HCT116 (cell line): ENCODE measurements around the gene ASB10. TPM values are rescaled to one million over a fixed set of nuclear protein-coding genes. Genes with fewer than 3 reads are reported as not detected.

Source experiments
- ATAC-seq: fragments of 200-7000 bp; cut with Tn5 transposase; 2 replicates; pipeline ENCODE4 v1.9.1; 2020; ENCODE audit warnings: mild to moderate bottlenecking, moderate library complexity
- BruUV-seq: library from RNA; stranded (reverse); fragments of 400-500 nt; replicated peaks from 2 replicates; lab custom pipeline; 2021; lab: Mats Ljungman, UMichigan
- CTCF ChIA-PET: fragments of 300-600 bp; sonication (Branson Sonifier 250); formaldehyde crosslinking; loops from one replicate; lab custom pipeline; 2021; ENCODE audit warnings: antibody characterized with exemption; lab: Charles Lee
- POLR2A ChIA-PET: fragments of 300-600, 350-600 bp; sonication (Branson Sonifier 250); formaldehyde crosslinking; loops from one replicate; lab custom pipeline; 2021; ENCODE audit warnings: antibody characterized with exemption; lab: Charles Lee
- RAD21 ChIA-PET, 2 experiments: fragments of 300-600 bp; sonication (Branson Sonifier 250); formaldehyde crosslinking; loops; one replicate each; lab custom pipeline; 2023; ENCODE audit warnings: low total read pairs in 2 of 2; ENCODE audit not compliant: uncharacterized antibody in 2 of 2, unreplicated experiment in 2 of 2, low non-redundant PET in 1 of 2; lab: Charles Lee
- DNase-seq: peaks from one replicate; pipeline ENCODE4 v3.0.0-alpha.2; 2010; ENCODE audit warnings: low read depth, low spot score
- H2AFZ ChIP-seq: fragments of 200-600 bp; shearing (Covaris generic), sonication (generic); 2 replicates; pipeline ENCODE4 v1.6.1; 2017; ENCODE audit warnings: low read depth, mixed run types, mixed read lengths, antibody characterized with exemption, low read length; ENCODE audit not compliant: poor library complexity, severe bottlenecking
- H3K27ac ChIP-seq: 2 replicates; pipeline ENCODE4 v1.5.1; 2012; ENCODE audit warnings: low read depth, low read length
- H3K27me3 ChIP-seq: fragments of 200-600 bp; sonication (generic); 2 replicates; pipeline ENCODE4 v1.6.1; 2016; ENCODE audit warnings: mixed run types, low read length, mixed read lengths; ENCODE audit not compliant: insufficient read depth
- H3K36me3 ChIP-seq, 2 experiments: fragments of 200-500 bp in 1 of 2; fragments of 200-600 bp in 1 of 2; sonication (Bioruptor generic) in 1 of 2; sonication (generic) in 1 of 2; 2 replicates each; pipeline versions ENCODE4 v1.5.1 to v1.6.1; 2014 to 2016; ENCODE audit warnings: low read length in 2 of 2, inconsistent platforms in 1 of 2, mixed read lengths in 1 of 2, mixed run types in 1 of 2; ENCODE audit not compliant: insufficient read depth in 2 of 2, control insufficient read depth in 1 of 2
- H3K4me1 ChIP-seq, 2 experiments: fragments of 200-600 bp in 1 of 2; sonication (generic) in 1 of 2; 2 replicates each; pipeline versions ENCODE4 v1.5.1 to v1.6.1; 2012 to 2017; ENCODE audit warnings: low read length in 2 of 2, inconsistent platforms in 1 of 2, mild to moderate bottlenecking in 1 of 2, mixed read lengths in 1 of 2, mixed run types in 1 of 2, moderate library complexity in 1 of 2; ENCODE audit not compliant: insufficient read depth in 2 of 2, control insufficient read depth in 1 of 2
- H3K4me2 ChIP-seq: fragments of 200-600 bp; sonication (generic); 2 replicates; pipeline ENCODE4 v1.6.1; 2017; ENCODE audit warnings: mixed run types, low read length, mixed read lengths
- H3K4me3 ChIP-seq, 2 experiments: fragments of 200-600 bp in 1 of 2; sonication (generic) in 1 of 2; replicated peaks in 1 of 2; 2 replicates each; pipeline ENCODE4 v1.5.1; 2011 to 2016; ENCODE audit warnings: low read length in 2 of 2, control low read depth in 1 of 2, low read depth in 1 of 2, mild to moderate bottlenecking in 1 of 2, mixed read lengths in 1 of 2, mixed run types in 1 of 2
- H3K79me2 ChIP-seq: fragments of 200-600 bp; sonication (generic); 2 replicates; pipeline ENCODE4 v1.6.1; 2017; ENCODE audit warnings: mild to moderate bottlenecking, mixed run types, low read length, moderate library complexity, mixed read lengths; ENCODE audit not compliant: insufficient read depth
- H3K9ac ChIP-seq: fragments of 200-600 bp; sonication (generic); 2 replicates; pipeline ENCODE4 v1.6.1; 2016; ENCODE audit warnings: low read length, mixed read lengths
- H3K9me2 ChIP-seq: fragments of 200-600 bp; sonication (generic), shearing (Covaris generic); 2 replicates; pipeline ENCODE4 v1.6.1; 2017; ENCODE audit warnings: mixed run types, mild to moderate bottlenecking, moderate library complexity; ENCODE audit not compliant: insufficient read depth
- H3K9me3 ChIP-seq, 2 experiments: fragments of 200-500 bp in 1 of 2; fragments of 200-600 bp in 1 of 2; sonication (Bioruptor generic) in 1 of 2; sonication (generic) in 1 of 2; 2 replicates each; pipeline ENCODE4 v1.6.1; 2014 to 2017; ENCODE audit warnings: low read length in 2 of 2, mixed read lengths in 2 of 2, inconsistent platforms in 1 of 2, low read depth in 1 of 2, mild to moderate bottlenecking in 1 of 2, mixed run types in 1 of 2, moderate library complexity in 1 of 2; ENCODE audit not compliant: control insufficient read depth in 1 of 2, insufficient read depth in 1 of 2
- H4K20me1 ChIP-seq: fragments of 200-600 bp; sonication (generic), shearing (Covaris generic); 2 replicates; pipeline ENCODE4 v1.6.1; 2017; ENCODE audit warnings: mixed run types, mild to moderate bottlenecking, moderate library complexity; ENCODE audit not compliant: insufficient read depth
- CBX3 ChIP-seq: IDR thresholded peaks from 2 replicates; pipeline ENCODE4 v1.6.1; 2012; ENCODE audit warnings: low read depth
- CEBPB ChIP-seq: IDR thresholded peaks from 2 replicates; pipeline ENCODE4 v1.6.1; 2012; ENCODE audit warnings: low read depth
- EGR1 ChIP-seq: IDR thresholded peaks from 2 replicates; pipeline ENCODE4 v1.6.1; 2012; ENCODE audit warnings: low read depth
- ELF1 ChIP-seq: IDR thresholded peaks from 2 replicates; pipeline ENCODE4 v1.6.1; 2012; ENCODE audit warnings: low read depth, borderline replicate concordance
- EZH2 ChIP-seq: fragments of 200-600 bp; sonication (generic); IDR thresholded peaks from 2 replicates; pipeline ENCODE4 v1.6.1; 2017; ENCODE audit warnings: antibody characterized with exemption, mixed run types
- EZH2phosphoT487 ChIP-seq: fragments of 200-600 bp; IDR thresholded peaks from 2 replicates; pipeline ENCODE4 v1.6.1; 2018; ENCODE audit warnings: antibody characterized with exemption, borderline replicate concordance
- FOSL1 ChIP-seq: IDR thresholded peaks from 2 replicates; pipeline ENCODE4 v1.6.1; 2012; ENCODE audit warnings: low read depth
- JUND ChIP-seq: IDR thresholded peaks from 2 replicates; pipeline ENCODE4 v1.6.1; 2012
- RAD21 ChIP-seq: IDR thresholded peaks from 2 replicates; pipeline ENCODE4 v1.6.1; 2012; ENCODE audit warnings: low read depth, mild to moderate bottlenecking
- SP1 ChIP-seq: IDR thresholded peaks from 2 replicates; pipeline ENCODE4 v1.6.1; 2012; ENCODE audit warnings: low read depth
- TCF7L2 ChIP-seq: IDR thresholded peaks from 2 replicates; pipeline ENCODE4 v1.7.0; 2011; ENCODE audit warnings: borderline replicate concordance, inconsistent platforms; ENCODE audit not compliant: insufficient read depth, insufficient read length; ENCODE audit errors: extremely low read depth
- ZBTB33 ChIP-seq: IDR thresholded peaks from 2 replicates; pipeline ENCODE4 v1.6.1; 2011; ENCODE audit warnings: mild to moderate bottlenecking, low read length, moderate library complexity; ENCODE audit not compliant: insufficient replicate concordance; ENCODE audit errors: extremely low read depth
- ZNF274 ChIP-seq: fragments of 200-500 bp; sonication (Bioruptor generic); IDR thresholded peaks from 2 replicates; pipeline ENCODE4 v1.6.1; 2014; ENCODE audit warnings: mild to moderate bottlenecking, low read depth, low read length, inconsistent platforms
- intact Hi-C: fragments of 100-400 bp; cut with micrococcal nuclease; formaldehyde crosslinking; loops from 2 replicates; pipeline ENCODE4 v1.10.0; 2022
- total RNA-seq: library from RNA; stranded (reverse); gene quantifications from one replicate; pipeline ENCODE4 v1.2.1, GENCODE V29; 2021; ENCODE audit not compliant: unreplicated experiment
- TF ChIP-seq, protein P1 (sequence below): IDR thresholded peaks from 2 replicates; pipeline ENCODE4 v1.6.1; 2012
- TF ChIP-seq, protein P2 (sequence below), 3 experiments: fragments of 200-600 bp in 1 of 3; sonication (generic) in 1 of 3; IDR thresholded peaks in 2 of 3; conservative IDR thresholded peaks in 1 of 3; 2 replicates each; pipeline ENCODE4 v1.5.1; 2012 to 2017; ENCODE audit warnings: low read depth in 2 of 3, low read length in 2 of 3, antibody characterized with exemption in 1 of 3, borderline replicate concordance in 1 of 3, control low read depth in 1 of 3, mild to moderate bottlenecking in 1 of 3, mixed read lengths in 1 of 3, mixed run types in 1 of 3, moderate library complexity in 1 of 3; ENCODE audit not compliant: insufficient read depth in 1 of 3

Gene ASB10
- total RNA-seq, 1 experiment from 2014 or later = not detected

- no peak for TF ChIP-seq ZNF274
- TF ChIP-seq, protein P1, sequence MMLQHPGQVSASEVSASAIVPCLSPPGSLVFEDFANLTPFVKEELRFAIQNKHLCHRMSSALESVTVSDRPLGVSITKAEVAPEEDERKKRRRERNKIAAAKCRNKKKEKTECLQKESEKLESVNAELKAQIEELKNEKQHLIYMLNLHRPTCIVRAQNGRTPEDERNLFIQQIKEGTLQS = no peak
- TF ChIP-seq EZH2 = no peak
- TF ChIP-seq, protein P2, sequence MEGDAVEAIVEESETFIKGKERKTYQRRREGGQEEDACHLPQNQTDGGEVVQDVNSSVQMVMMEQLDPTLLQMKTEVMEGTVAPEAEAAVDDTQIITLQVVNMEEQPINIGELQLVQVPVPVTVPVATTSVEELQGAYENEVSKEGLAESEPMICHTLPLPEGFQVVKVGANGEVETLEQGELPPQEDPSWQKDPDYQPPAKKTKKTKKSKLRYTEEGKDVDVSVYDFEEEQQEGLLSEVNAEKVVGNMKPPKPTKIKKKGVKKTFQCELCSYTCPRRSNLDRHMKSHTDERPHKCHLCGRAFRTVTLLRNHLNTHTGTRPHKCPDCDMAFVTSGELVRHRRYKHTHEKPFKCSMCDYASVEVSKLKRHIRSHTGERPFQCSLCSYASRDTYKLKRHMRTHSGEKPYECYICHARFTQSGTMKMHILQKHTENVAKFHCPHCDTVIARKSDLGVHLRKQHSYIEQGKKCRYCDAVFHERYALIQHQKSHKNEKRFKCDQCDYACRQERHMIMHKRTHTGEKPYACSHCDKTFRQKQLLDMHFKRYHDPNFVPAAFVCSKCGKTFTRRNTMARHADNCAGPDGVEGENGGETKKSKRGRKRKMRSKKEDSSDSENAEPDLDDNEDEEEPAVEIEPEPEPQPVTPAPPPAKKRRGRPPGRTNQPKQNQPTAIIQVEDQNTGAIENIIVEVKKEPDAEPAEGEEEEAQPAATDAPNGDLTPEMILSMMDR (IDR thresholded peaks at IDR 0.05 in 2 of 3, conservative IDR thresholded peaks at IDR 0.05 in 1 of 3; ENCODE audit: borderline replicate concordance in 1 of 3, insufficient read depth in 1 of 3, low read depth in 2 of 3, low read length in 2 of 3) = no peak
Measured at GRCh38 chr7:151229249-151229648, 42.2 kb upstream of the ASB10 start (continued).

GRCh38 chr7:151228024-151228866, 41.2 kb upstream of the ASB10 start:
- H3K4me1 ChIP-seq = peaks cover 14 to 29% of the 10 kb centered on the region in 2 experiments
- no peaks in the 10 kb centered on the region for H3K9me3 ChIP-seq
- DNase-seq = no peak
- CTCF ChIA-PET = interaction anchor here (0.7 to 1.3 kb wide), 3 partner anchors 15 to 92 kb away, joined by 3 to 12 read pairs (median 6); no protein-coding TSS in a partner anchor
- POLR2A ChIA-PET = interaction anchor here (0.8 to 1.8 kb wide), 3 partner anchors 14 to 16 kb away, joined by 3 to 5 read pairs (median 4); no protein-coding TSS in a partner anchor
- peak overlapping the region; percentile 66; the same call in 1 of the 2 replicates for H3K27ac ChIP-seq
- ATAC-seq = no peak
- peaks cover 35% of the 10 kb centered on the region for H3K79me2 ChIP-seq
- H3K9ac ChIP-seq = peak overlapping the region; percentile 90
- no peaks in the 10 kb centered on the region for H4K20me1 ChIP-seq
- no peaks in the 10 kb centered on the region for H3K27me3 ChIP-seq
- no peaks in the 10 kb centered on the region for H3K9me2 ChIP-seq
- H3K36me3 ChIP-seq = peaks cover 9 to 22% of the 10 kb centered on the region in 2 experiments; a peak in 3 of 4 replicates
- H2AFZ ChIP-seq = no peak overlapping the region
- intact Hi-C loops = no loop called here
- RAD21 ChIA-PET = no interaction called here
- no TSS peak for BruUV-seq
- peak overlapping the region; percentile 88 for H3K4me2 ChIP-seq
- peak overlapping the region; percentile 76 to 83 for H3K4me3 ChIP-seq
- TF ChIP-seq EGR1 (no peak), JUND (no peak), CBX3 (no peak), FOSL1 (no peak), TCF7L2 (no peak), SP1 (no peak), ZBTB33 (no peak), ELF1 (no peak), RAD21 (no peak), EZH2phosphoT487 (no peak), CEBPB (no peak), ZNF274 (no peak)
- TF ChIP-seq, protein P2 (IDR thresholded peaks at IDR 0.05 in 2 of 3, conservative IDR thresholded peaks at IDR 0.05 in 1 of 3; ENCODE audit: borderline replicate concordance in 1 of 3, insufficient read depth in 1 of 3, low read depth in 2 of 3, low read length in 2 of 3) = no peak
- TF ChIP-seq, protein P1 = no peak
